Smooth muscle cell of the brain vasculature (primary cell): ENCODE results near the gene FNDC3B.

Experiments
- DNase-seq: peaks from one replicate; pipeline ENCODE4 v3.0.0-alpha.2; 2012; ENCODE audit warnings: low read depth, low spot score

FNDC3B gene

GRCh38 chr3:172112734-172113120, 73.3 kb downstream of the FNDC3B start:
- DNase-seq, result no peak

- no peak for DNase-seq
These were observed 74.3 kb downstream of the FNDC3B start for GRCh38 chr3:172113710-172114109.

- no peak for DNase-seq
These were observed 75.7 kb downstream of the FNDC3B start for GRCh38 chr3:172115059-172115458.

DNA sequence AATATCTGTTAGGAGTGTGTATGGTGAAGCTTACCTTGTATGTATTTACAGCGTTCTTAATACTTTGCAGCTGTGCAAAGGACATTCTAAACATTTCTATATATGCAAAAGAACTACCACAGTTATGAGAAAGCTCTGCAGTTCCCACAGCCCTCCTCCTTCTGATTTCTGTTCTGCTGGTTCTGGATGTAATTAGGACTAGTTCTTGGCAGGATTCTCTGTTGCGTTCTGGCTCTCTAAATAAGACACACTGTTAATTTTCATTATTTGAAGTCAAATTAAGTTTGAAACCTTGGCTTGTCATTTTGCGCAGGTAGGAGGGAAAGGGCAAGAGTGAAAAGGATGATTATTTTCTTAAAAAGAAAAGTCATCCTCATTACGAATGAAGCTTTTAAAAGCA, 76.4 kb downstream of the FNDC3B start:
- no peak for DNase-seq

GRCh38 chr3:172118019-172118418, 78.6 kb downstream of the FNDC3B start:
- no peak for DNase-seq

DNA sequence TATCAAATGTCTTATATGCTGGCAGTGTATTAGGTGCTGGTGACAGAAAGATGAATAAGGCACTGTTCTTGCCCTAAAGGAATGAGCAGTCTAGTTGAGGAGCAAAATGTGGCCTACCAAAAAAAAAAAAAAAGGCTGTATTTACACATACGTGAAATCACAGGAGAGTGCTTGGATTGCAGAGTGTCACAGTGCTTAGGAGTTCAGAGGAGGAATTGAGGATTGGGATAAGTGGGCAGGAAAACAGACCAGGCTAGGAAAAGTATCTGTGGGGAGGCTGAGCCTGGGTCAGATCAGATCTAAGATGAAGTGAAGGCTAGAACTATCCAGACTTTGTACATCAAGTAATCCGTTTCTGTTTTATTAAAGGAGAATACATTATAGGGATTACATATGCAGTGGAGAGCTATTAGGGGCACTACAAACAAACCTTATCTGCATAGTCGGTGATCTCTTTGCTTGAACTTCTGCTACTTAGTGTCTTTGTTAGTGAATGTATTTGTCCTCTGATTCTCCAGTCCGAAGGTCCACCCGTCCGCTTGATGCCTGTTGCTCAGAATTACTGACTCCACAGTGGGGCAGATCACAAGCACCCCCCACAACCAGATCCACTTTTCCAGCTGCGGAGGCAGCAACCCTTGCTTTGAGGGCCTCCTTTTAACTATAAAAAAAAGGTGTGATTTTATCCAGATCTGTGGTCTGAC, 80.0 kb downstream of the FNDC3B start:
- no peak for DNase-seq

DNA sequence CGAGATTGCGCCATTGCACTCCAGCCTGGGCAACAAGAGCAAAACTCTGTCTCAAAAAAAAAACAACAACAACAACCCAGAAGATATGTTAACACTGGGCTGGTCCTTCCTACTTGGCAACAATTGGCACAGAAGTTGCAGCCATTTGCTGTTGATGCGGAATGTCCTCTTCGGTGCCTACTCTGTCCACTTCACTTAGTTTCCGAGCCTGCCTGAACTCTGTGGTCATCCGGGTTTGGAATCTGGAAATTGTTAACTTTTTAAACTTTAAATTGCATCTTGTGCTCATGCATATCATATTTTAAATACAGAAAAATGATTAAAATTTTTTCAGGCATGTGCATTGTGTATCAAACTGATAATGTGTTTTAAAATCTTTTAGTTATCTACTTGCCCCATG, 81.5 kb downstream of the FNDC3B start:
- no peak for DNase-seq

GRCh38 chr3:172121981-172122380, 82.6 kb downstream of the FNDC3B start:
- no peak for DNase-seq

GRCh38 chr3:172124271-172124670, 84.9 kb downstream of the FNDC3B start:
- DNase-seq, result no peak

DNA sequence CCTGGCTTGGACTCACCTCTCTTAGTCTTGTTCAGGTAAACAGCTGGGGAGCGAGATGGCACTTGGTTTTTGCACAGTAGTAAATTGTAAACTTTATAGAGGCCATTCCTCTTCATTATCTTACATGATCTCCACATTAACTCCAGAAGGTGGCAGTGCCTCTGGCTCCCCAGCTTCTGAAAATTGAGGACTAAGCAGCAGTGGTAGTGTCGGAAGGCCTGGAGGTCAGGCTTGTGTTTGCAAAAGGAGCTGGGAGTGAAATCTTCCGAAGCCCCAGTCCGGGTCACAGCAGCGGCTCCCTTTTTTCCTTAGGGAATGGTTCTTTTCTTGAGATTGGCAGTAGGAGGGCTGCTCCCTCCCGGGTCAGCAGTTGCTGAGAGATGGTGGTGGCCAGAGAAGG, 85.7 kb downstream of the FNDC3B start:
- no peak for DNase-seq

DNA sequence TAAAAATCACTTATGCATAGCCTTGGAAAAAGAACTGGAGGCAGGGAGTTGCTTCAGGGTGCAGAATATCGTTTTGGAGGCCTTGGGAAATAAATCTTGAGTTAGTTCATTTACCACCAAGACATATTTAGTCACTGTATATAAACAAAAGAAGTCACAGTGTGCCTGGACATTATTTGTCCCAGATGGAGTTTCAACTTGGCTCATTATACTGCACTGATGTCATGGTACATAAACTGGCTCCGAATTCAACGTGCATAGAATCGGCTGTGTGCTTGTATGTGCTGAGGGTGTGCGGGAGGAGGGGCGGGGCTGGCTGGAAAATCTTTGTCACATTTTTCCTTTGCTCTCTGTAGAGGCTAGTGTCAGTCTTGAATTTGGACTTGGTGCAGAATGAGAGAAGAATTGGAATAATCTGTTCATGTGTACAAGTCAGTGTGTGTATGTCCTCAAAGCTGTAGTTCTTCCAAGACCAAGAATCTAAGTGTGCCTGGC, 86.6 kb downstream of the FNDC3B start:
- DNase-seq, result no peak

DNA sequence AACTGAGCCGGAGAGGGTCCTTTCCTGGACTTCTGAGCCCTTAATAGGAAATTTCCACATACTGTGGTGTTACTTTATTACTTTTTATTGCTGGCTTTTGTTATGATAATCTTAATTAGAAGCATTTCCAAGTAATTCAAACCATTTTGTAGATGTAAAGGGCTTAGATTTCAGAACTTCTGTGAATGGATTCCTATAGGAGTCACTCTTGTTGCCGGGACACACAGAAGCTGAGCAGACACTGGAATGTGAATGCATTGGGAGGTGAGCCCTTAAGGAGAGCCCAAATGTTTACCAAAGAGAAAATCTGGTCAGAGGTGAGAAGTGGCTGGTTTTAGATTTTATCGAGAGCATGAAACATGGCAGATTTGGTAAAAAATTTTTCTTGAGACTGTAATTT, 87.4 kb downstream of the FNDC3B start:
- no peak for DNase-seq

DNA sequence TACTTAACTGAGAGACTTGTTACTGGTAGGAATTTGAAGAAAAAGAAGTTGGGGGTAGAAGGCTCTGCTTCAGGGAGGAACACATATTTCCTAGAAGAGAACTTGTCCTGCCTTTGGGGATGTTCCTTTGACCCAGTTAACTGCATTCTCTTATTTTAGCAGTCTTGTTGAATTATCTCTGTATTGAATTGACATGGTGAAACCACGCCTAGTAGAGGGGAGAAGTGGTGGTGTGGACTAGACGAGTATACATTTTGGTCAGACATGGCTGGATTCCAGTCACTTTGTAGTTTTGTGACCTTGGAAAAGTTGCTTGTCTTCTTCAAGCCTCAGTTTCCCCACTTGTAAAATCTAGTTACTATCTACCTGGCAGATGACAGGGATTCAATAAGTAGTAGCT, 87.8 kb downstream of the FNDC3B start:
- DNase-seq, result no peak

GRCh38 chr3:172127929-172128580, 88.7 kb downstream of the FNDC3B start:
- no peak for DNase-seq

DNA sequence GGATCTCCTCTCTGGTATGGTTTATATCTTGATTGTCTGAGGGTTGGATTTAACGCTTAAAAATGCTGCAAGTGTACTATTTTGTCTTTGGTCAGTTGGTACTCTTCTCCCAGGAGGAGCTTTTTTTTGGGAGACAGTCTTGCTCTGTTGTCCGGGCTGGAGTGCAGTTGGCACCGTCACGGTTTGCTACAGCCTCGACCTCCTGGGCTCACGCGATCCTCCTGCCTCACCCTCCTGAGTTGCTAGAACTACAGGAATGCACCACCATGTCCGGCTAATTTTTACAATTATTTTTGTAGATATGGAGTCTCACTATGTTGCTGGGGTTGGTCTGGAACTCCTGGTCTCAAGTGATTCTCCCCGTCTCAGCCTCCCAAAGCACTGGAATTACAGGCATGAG, 89.5 kb downstream of the FNDC3B start:
- no peak for DNase-seq

DNA sequence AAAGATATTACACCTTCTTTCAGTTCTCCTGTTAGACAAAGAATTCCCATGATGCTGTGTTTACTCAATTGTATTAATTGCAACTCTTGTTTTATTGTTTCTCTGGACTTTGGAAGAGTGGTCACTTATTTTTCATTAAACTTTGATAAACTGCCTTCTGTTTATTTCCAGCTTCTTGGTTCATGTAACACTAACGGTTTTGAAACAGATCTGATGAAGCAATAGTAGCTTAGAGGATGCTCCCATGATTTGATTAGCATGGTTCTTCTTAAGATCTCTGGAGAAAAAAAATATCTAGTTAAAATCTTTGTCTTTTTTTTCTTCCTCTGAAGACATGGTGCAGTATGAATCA, 90.1 kb downstream of the FNDC3B start:
- DNase-seq, result no peak

DNA sequence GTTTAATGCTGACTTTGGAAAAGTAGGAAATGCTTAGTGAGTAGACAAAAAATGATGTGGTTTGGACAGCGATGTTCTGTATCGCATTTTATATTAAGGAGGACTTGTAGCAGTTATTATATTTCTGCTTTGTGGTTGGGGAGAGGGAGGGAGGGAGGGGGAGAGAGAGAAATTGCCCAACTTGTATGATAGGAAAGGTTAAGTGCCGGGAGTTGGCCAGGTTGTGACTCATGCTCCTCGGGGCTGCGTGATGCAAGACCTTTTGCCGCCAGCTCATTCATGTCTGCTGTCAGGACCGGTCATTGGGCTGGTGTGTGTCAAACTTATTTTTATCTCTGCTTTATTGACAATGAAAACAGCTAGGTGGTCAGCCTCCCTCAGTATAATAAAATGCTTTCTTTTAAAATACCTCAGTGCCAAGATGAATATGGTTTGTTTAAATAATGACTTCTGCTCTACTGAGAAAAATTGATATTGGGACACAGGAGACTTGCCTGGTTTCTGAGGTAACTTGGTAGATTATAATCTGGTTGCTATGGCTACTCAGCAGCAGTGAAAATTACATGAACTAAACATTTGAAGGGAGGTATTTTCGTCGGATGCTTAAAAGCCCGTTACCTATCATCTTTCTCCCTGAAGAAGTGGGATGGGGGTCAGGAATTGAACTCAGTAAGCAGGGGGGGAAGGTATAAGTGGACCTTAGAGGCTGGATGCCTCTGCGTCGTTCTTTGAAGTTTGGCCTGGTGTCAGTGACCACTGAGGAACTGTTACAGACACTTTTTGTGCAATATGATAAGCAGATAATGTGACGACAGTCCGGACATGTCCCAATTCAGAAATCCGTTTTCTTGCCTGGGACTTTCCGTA, 90.7 kb downstream of the FNDC3B start:
- no peak for DNase-seq

- DNase-seq, result no peak
These were observed 91.3 kb downstream of the FNDC3B start for GRCh38 chr3:172130717-172131050.

- DNase-seq, result no peak
These were observed 92.4 kb downstream of the FNDC3B start for GRCh38 chr3:172131746-172132145.

GRCh38 chr3:172132159-172132586, 92.8 kb downstream of the FNDC3B start:
- DNase-seq, result no peak

- no peak for DNase-seq
These were observed 93.4 kb downstream of the FNDC3B start for GRCh38 chr3:172132721-172133311.

- no peak for DNase-seq
These were observed 94.5 kb downstream of the FNDC3B start for GRCh38 chr3:172133838-172134237.
